ENCODE results near the gene CLINT1. TPM values are rescaled to one million over a fixed set of nuclear protein-coding genes. Genes with fewer than 3 reads are reported as not detected.

The CLINT1 gene
- total RNA-seq, 1 experiment from 2014 or later = 69.2 TPM

- DNase-seq (ENCODE audit: low read depth, low spot score) (no peak), ATAC-seq (no peak)
- H3K9me3 ChIP-seq (ENCODE audit: control insufficient read depth in 1 of 2, insufficient read depth in 1 of 2, low read depth in 1 of 2, low read length in 2 of 2) = no peaks in the 10 kb centered on the region
- H3K27me3 ChIP-seq (ENCODE audit: insufficient read depth, low read length) = no peaks in the 10 kb centered on the region
- no peak overlapping the region for H3K4me2 ChIP-seq (ENCODE audit: low read length)
- RAD21 ChIA-PET (ENCODE audit: low non-redundant PET in 1 of 2, low total read pairs in 2 of 2, uncharacterized antibody in 2 of 2, unreplicated experiment in 2 of 2) = no interaction called here
- TF ChIP-seq FOSL1 (IDR thresholded peaks at IDR 0.05; ENCODE audit: low read depth) (no peak), YY1 (IDR thresholded peaks at IDR 0.05; ENCODE audit: extremely low read depth, insufficient replicate concordance, low read depth, low read length) (no peak), POLR2AphosphoS5 (IDR thresholded peaks at IDR 0.05; ENCODE audit: low read depth, low read length) (no peak), EGR1 (IDR thresholded peaks at IDR 0.05; ENCODE audit: low read depth) (no peak), RAD21 (IDR thresholded peaks at IDR 0.05; ENCODE audit: low read depth) (no peak), ELF1 (IDR thresholded peaks at IDR 0.05; ENCODE audit: borderline replicate concordance, low read depth) (no peak), CBX3 (IDR thresholded peaks at IDR 0.05; ENCODE audit: low read depth) (no peak), CTCF (IDR thresholded peaks at IDR 0.05 in 2 of 3, conservative IDR thresholded peaks at IDR 0.05 in 1 of 3; ENCODE audit: borderline replicate concordance in 1 of 3, insufficient read depth in 1 of 3, low read depth in 2 of 3, low read length in 2 of 3) (no peak), ZFX (IDR thresholded peaks at IDR 0.05) (no peak), EZH2phosphoT487 (IDR thresholded peaks at IDR 0.05; ENCODE audit: borderline replicate concordance) (no peak), EZH2 (IDR thresholded peaks at IDR 0.05) (no peak), TCF7L2 (IDR thresholded peaks at IDR 0.05; ENCODE audit: borderline replicate concordance, extremely low read depth, insufficient read depth, insufficient read length) (no peak), SIN3A (IDR thresholded peaks at IDR 0.05; ENCODE audit: low read depth) (no peak)
- H3K36me3 ChIP-seq (ENCODE audit: control insufficient read depth in 1 of 2, insufficient read depth in 2 of 2, low read length in 2 of 2) = peaks cover 17 to 18% of the 10 kb centered on the region in 2 experiments; a peak in 3 of 4 replicates
- intact Hi-C loops (cut with micrococcal nuclease) = loop anchor here (2.0 kb wide), 1 partner anchor 101 kb away; no protein-coding TSS in a partner anchor
- no peak overlapping the region for H2AFZ ChIP-seq (ENCODE audit: low read depth, low read length, poor library complexity, severe bottlenecking)
- POLR2A ChIA-PET = no interaction called here
- no peaks in the 10 kb centered on the region for H3K9me2 ChIP-seq (ENCODE audit: insufficient read depth)
- H4K20me1 ChIP-seq (ENCODE audit: insufficient read depth) = peaks cover 29% of the 10 kb centered on the region; the same call in 1 of the 2 replicates
- peaks cover 2 to 4% of the 10 kb centered on the region in 2 experiments; a peak in 1 of 4 replicates for H3K4me1 ChIP-seq (ENCODE audit: control insufficient read depth in 1 of 2, insufficient read depth in 2 of 2, low read length in 2 of 2)
- CTCF ChIA-PET = interaction anchor here (0.8 to 2.3 kb wide), 11 partner anchors 9 to 357 kb away, joined by 3 to 17 read pairs (median 4); no protein-coding TSS in a partner anchor
- BruUV-seq (replicated peaks) = no TSS peak
- peaks cover 68% of the 10 kb centered on the region for H3K79me2 ChIP-seq (ENCODE audit: insufficient read depth, low read length)
- H3K27ac ChIP-seq (ENCODE audit: low read depth, low read length) = no peak overlapping the region
- no peak overlapping the region for H3K4me3 ChIP-seq (replicated peaks in 1 of 2; ENCODE audit: low read depth in 1 of 2, low read length in 2 of 2)
- H3K9ac ChIP-seq (ENCODE audit: low read length) = no peak overlapping the region
These were observed 41.6 kb downstream of the CLINT1 start for GRCh38 chr5:157817387-157817702.

Measured in HCT116 (cell line).